Hepatocyte (in vitro differentiated cells): ENCODE data around the gene RGMB.

ENCODE experiments used
- CTCF ChIP-seq: fragments of 200-600 bp; sonication (generic); IDR thresholded peaks from 2 replicates; pipeline ENCODE4 v1.5.1; 2016; ENCODE audit warnings: antibody characterized with exemption, mild to moderate bottlenecking; ENCODE audit not compliant: poor library complexity
- EZH2 ChIP-seq: fragments of 200-600 bp; sonication (generic); IDR thresholded peaks from 2 replicates; pipeline ENCODE4 v1.6.1; 2016; ENCODE audit warnings: antibody characterized with exemption, mild to moderate bottlenecking, borderline replicate concordance

GRCh38 chr5:98763001-98763630, 10.3 kb upstream of the RGMB start:
- TF ChIP-seq CTCF, result no peak
- no peak for TF ChIP-seq EZH2
